Neural cell (in vitro differentiated cells): ENCODE measurements around the gene TNS1. TPM values are rescaled to one million over a fixed set of nuclear protein-coding genes. Genes with fewer than 3 reads are reported as not detected.

ENCODE experiments used
- H2AFZ ChIP-seq: fragments of 200-600, 300-800 bp; sonication (generic), shearing (Covaris generic); 2 replicates; pipeline ENCODE4 v1.6.0; 2014; ENCODE audit warnings: low read depth, mild to moderate bottlenecking, antibody characterized with exemption, low read length, moderate library complexity
- H3F3A ChIP-seq: fragments of 200-600 bp; shearing (Covaris generic); 2 replicates; pipeline ENCODE4 v1.6.1; 2016; ENCODE audit warnings: mild to moderate bottlenecking, moderate library complexity, mixed read lengths, antibody characterized with exemption, low read length; ENCODE audit not compliant: insufficient read depth, poor library complexity, severe bottlenecking
- H3K27ac ChIP-seq: fragments of 200-600, 300-800 bp; sonication (generic), shearing (Covaris generic); 2 replicates; pipeline ENCODE4 v1.5.1; 2014; ENCODE audit warnings: mild to moderate bottlenecking, low read length, moderate library complexity
- H3K27me3 ChIP-seq: fragments of 300-800, 200-600 bp; sonication (generic), shearing (Covaris generic); 2 replicates; pipeline ENCODE4 v1.6.0; 2014; ENCODE audit warnings: mild to moderate bottlenecking, low read depth, low read length, moderate library complexity; ENCODE audit not compliant: insufficient read depth
- H3K36me3 ChIP-seq: fragments of 300-800, 200-600 bp; sonication (generic), shearing (Covaris generic); 2 replicates; pipeline ENCODE4 v1.5.1; 2014; ENCODE audit warnings: mild to moderate bottlenecking, antibody characterized with exemption, low read length, moderate library complexity; ENCODE audit not compliant: insufficient read depth
- H3K4me2 ChIP-seq: fragments of 300-800, 200-600 bp; sonication (generic), shearing (Covaris generic); 2 replicates; pipeline ENCODE4 v1.6.0; 2014; ENCODE audit warnings: mild to moderate bottlenecking, low read length
- H3K4me3 ChIP-seq: fragments of 300-800, 200-600 bp; sonication (generic), shearing (Covaris generic); 2 replicates; pipeline ENCODE4 v1.5.1; 2014; ENCODE audit warnings: mild to moderate bottlenecking, low read length, moderate library complexity
- H3K79me2 ChIP-seq: fragments of 200-600 bp; shearing (Covaris generic); replicated peaks from 2 replicates; pipeline ENCODE4 v1.6.0; 2014; ENCODE audit warnings: mild to moderate bottlenecking, low read length, moderate library complexity; ENCODE audit not compliant: insufficient read depth
- H3K9ac ChIP-seq: fragments of 300-800, 200-600 bp; sonication (generic), shearing (Covaris generic); 2 replicates; pipeline ENCODE4 v1.6.1; 2016; ENCODE audit warnings: mild to moderate bottlenecking, low read length, mixed read lengths
- H3K9me2 ChIP-seq: fragments of 200-600 bp; shearing (Covaris generic); 2 replicates; pipeline ENCODE4 v1.6.1; 2016; ENCODE audit warnings: mild to moderate bottlenecking, low read length, mixed read lengths; ENCODE audit not compliant: insufficient read depth
- H3K9me3 ChIP-seq: fragments of 200-600, 300-800 bp; sonication (generic), shearing (Covaris generic); 2 replicates; pipeline ENCODE4 v1.6.1; 2016; ENCODE audit warnings: mild to moderate bottlenecking, mixed run types, low read length, moderate library complexity, mixed read lengths
- H4K20me1 ChIP-seq: fragments of 200-600 bp; shearing (Covaris generic); 2 replicates; pipeline ENCODE4 v1.6.1; 2016; ENCODE audit warnings: mild to moderate bottlenecking, mixed run types; ENCODE audit not compliant: insufficient read depth
- CTCF ChIP-seq: fragments of 450-650 bp; IDR thresholded peaks from 2 replicates; pipeline ENCODE4 v1.5.1; 2014; ENCODE audit warnings: antibody characterized with exemption, mild to moderate bottlenecking, moderate library complexity; ENCODE audit not compliant: poor library complexity, severe bottlenecking
- EP300 ChIP-seq: fragments of 450-650 bp; conservative IDR thresholded peaks from 2 replicates; pipeline ENCODE4 v1.6.1; 2014; ENCODE audit warnings: antibody characterized with exemption, mild to moderate bottlenecking, moderate library complexity; ENCODE audit not compliant: poor library complexity, severe bottlenecking
- EZH2 ChIP-seq: fragments of 200-600, 300-800 bp; shearing (Covaris generic), sonication (generic); IDR thresholded peaks from 2 replicates; pipeline ENCODE4 v1.6.1; 2014; ENCODE audit warnings: antibody characterized with exemption, low read length, borderline replicate concordance, mild to moderate bottlenecking; ENCODE audit not compliant: insufficient read depth, poor library complexity, severe bottlenecking
- MXI1 ChIP-seq: fragments of 450-650 bp; conservative IDR thresholded peaks from 2 replicates; pipeline ENCODE4 v1.6.1; 2014; ENCODE audit warnings: antibody characterized with exemption, mild to moderate bottlenecking; ENCODE audit not compliant: poor library complexity, severe bottlenecking
- POLR2AphosphoS5 ChIP-seq: IDR thresholded peaks from 2 replicates; pipeline ENCODE4 v1.6.1; 2012
- RAD21 ChIP-seq: fragments of 450-650 bp; conservative IDR thresholded peaks from 2 replicates; pipeline ENCODE4 v1.6.1; 2014; ENCODE audit warnings: antibody characterized with exemption, mild to moderate bottlenecking, moderate library complexity
- REST ChIP-seq: IDR thresholded peaks from 2 replicates; pipeline ENCODE4 v1.6.1; 2012; ENCODE audit warnings: borderline replicate concordance
- SMC3 ChIP-seq: fragments of 450-650 bp; conservative IDR thresholded peaks from 2 replicates; pipeline ENCODE4 v1.6.1; 2014; ENCODE audit warnings: antibody characterized with exemption, mild to moderate bottlenecking, moderate library complexity; ENCODE audit not compliant: poor library complexity
- TAF1 ChIP-seq: IDR thresholded peaks from 2 replicates; pipeline ENCODE4 v1.6.1; 2012; ENCODE audit warnings: low read depth
- polyA plus RNA-seq: library from polyadenylated mRNA; depleted of rRNA; stranded (reverse); fragments of >200 nt; gene quantifications from 2 replicates; pipeline ENCODE4 v1.2.3, GENCODE V29; 2014

The TNS1 gene
- polyA plus RNA-seq, 1 donor from 2014 or later = 1.5 TPM

GRCh38 chr2:217798191-217798590 is 204.6 kb downstream of the TNS1 start:
- no peaks in the 10 kb centered on the region for H3K79me2 ChIP-seq
- no peak overlapping the region for H3K9ac ChIP-seq
- H3K27ac ChIP-seq = no peak overlapping the region
- H3K4me2 ChIP-seq = no peak overlapping the region
- no peaks in the 10 kb centered on the region for H4K20me1 ChIP-seq
- H3K9me3 ChIP-seq = no peaks in the 10 kb centered on the region
- TF ChIP-seq MXI1 (no peak), EZH2 (no peak), SMC3 (no peak), POLR2AphosphoS5 (no peak), EP300 (no peak), CTCF (no peak), REST (no peak), RAD21 (no peak), TAF1 (no peak)
- H2AFZ ChIP-seq = no peak overlapping the region
- no peaks in the 10 kb centered on the region for H3F3A ChIP-seq
- no peaks in the 10 kb centered on the region for H3K27me3 ChIP-seq
- H3K36me3 ChIP-seq = no peaks in the 10 kb centered on the region
- no peaks in the 10 kb centered on the region for H3K9me2 ChIP-seq
- H3K4me3 ChIP-seq = no peak overlapping the region

GRCh38 chr2:217797661-217798069 is 205.1 kb downstream of the TNS1 start:
- H4K20me1 ChIP-seq = no peaks in the 10 kb centered on the region
- H3K27ac ChIP-seq = no peak overlapping the region

More at GRCh38 chr2:217797661-217798069, 205.1 kb downstream of the TNS1 start:
- H3K9me2 ChIP-seq = no peaks in the 10 kb centered on the region
- no peaks in the 10 kb centered on the region for H3K27me3 ChIP-seq
- no peaks in the 10 kb centered on the region for H3K9me3 ChIP-seq
- no peak for TF ChIP-seq POLR2AphosphoS5
- TF ChIP-seq MXI1 = no peak
- TF ChIP-seq REST = no peak
- no peak for TF ChIP-seq EZH2
- no peak for TF ChIP-seq RAD21
- no peak for TF ChIP-seq CTCF
- no peak for TF ChIP-seq SMC3
- TF ChIP-seq EP300 = no peak
- TF ChIP-seq TAF1 = no peak
- H3K9ac ChIP-seq = no peak overlapping the region
- H2AFZ ChIP-seq = no peak overlapping the region
- no peaks in the 10 kb centered on the region for H3K79me2 ChIP-seq
- H3K36me3 ChIP-seq = no peaks in the 10 kb centered on the region
- no peak overlapping the region for H3K4me3 ChIP-seq
- no peak overlapping the region for H3K4me2 ChIP-seq
- no peaks in the 10 kb centered on the region for H3F3A ChIP-seq
